Astrocyte (in vitro differentiated cells and primary cell): ENCODE measurements around the gene ADCY2. TPM values are rescaled to one million over a fixed set of nuclear protein-coding genes. Genes with fewer than 3 reads are reported as not detected.

Experiments
- DNase-seq: peaks from one replicate; pipeline ENCODE4 v3.0.0-alpha.2; 2010; ENCODE audit warnings: low read depth
- FAIRE-seq: peaks from 2 replicates; lab custom pipeline; 2011; peaks lifted over from hg19 to GRCh38; lab: Jason Lieb, UNC
- H2AFZ ChIP-seq: 2 replicates; pipeline ENCODE4 v1.6.0; 2012; ENCODE audit warnings: low read depth, low read length, inconsistent platforms
- H3K27ac ChIP-seq: 2 replicates; pipeline ENCODE4 v1.5.1; 2011; ENCODE audit warnings: low read depth, low read length, inconsistent platforms
- H3K27me3 ChIP-seq: 2 replicates; pipeline ENCODE4 v1.6.0; 2011; ENCODE audit warnings: low read length, inconsistent platforms; ENCODE audit not compliant: insufficient read depth
- H3K36me3 ChIP-seq: 2 replicates; pipeline ENCODE4 v1.5.1; 2011; ENCODE audit warnings: low read length, inconsistent platforms; ENCODE audit not compliant: insufficient read depth
- H3K4me1 ChIP-seq: 2 replicates; pipeline ENCODE4 v1.5.1; 2011; ENCODE audit warnings: low read length, inconsistent platforms; ENCODE audit not compliant: insufficient read depth
- H3K4me2 ChIP-seq: 2 replicates; pipeline ENCODE4 v1.6.0; 2012; ENCODE audit warnings: low read length, inconsistent platforms
- H3K4me3 ChIP-seq: 2 replicates; pipeline ENCODE4 v1.5.1; 2011; ENCODE audit warnings: low read depth, mild to moderate bottlenecking, low read length, inconsistent platforms; ENCODE audit not compliant: insufficient read depth
- H3K79me2 ChIP-seq: 2 replicates; pipeline ENCODE4 v1.6.0; 2012; ENCODE audit warnings: mild to moderate bottlenecking, low read length, inconsistent platforms; ENCODE audit not compliant: insufficient read depth
- H3K9ac ChIP-seq: 2 replicates; pipeline ENCODE4 v1.6.0; 2012; ENCODE audit warnings: mild to moderate bottlenecking, low read length, inconsistent platforms
- H3K9me3 ChIP-seq: 2 replicates; pipeline ENCODE4 v1.5.1; 2012; ENCODE audit warnings: low read depth, mild to moderate bottlenecking, low read length, inconsistent platforms; ENCODE audit not compliant: insufficient read depth
- H4K20me1 ChIP-seq: 2 replicates; pipeline ENCODE4 v1.6.0; 2012; ENCODE audit warnings: low read length, inconsistent platforms; ENCODE audit not compliant: insufficient read depth
- H3K27ac Mint-ChIP-seq: one replicate; pipeline ENCODE4 v1.8.0; 2021; ENCODE audit warnings: mild to moderate bottlenecking, mixed read lengths; ENCODE audit not compliant: unreplicated experiment
- H3K27me3 Mint-ChIP-seq: one replicate; pipeline ENCODE4 v1.8.0; 2021; ENCODE audit warnings: low read depth, mixed read lengths; ENCODE audit not compliant: unreplicated experiment
- H3K36me3 Mint-ChIP-seq: one replicate; pipeline ENCODE4 v1.8.0; 2021; ENCODE audit warnings: low read depth, mixed read lengths; ENCODE audit not compliant: unreplicated experiment
- H3K4me1 Mint-ChIP-seq: one replicate; pipeline ENCODE4 v1.8.0; 2021; ENCODE audit warnings: low read depth, mixed read lengths; ENCODE audit not compliant: unreplicated experiment
- H3K4me3 Mint-ChIP-seq: one replicate; pipeline ENCODE4 v1.8.0; 2021; ENCODE audit warnings: mild to moderate bottlenecking, moderate library complexity, mixed read lengths; ENCODE audit not compliant: unreplicated experiment
- H3K9me3 Mint-ChIP-seq: one replicate; pipeline ENCODE4 v1.8.0; 2021; ENCODE audit warnings: mild to moderate bottlenecking, mixed read lengths; ENCODE audit not compliant: unreplicated experiment
- CTCF ChIP-seq: IDR thresholded peaks from 2 replicates; pipeline ENCODE4 v1.5.1; 2011; ENCODE audit warnings: low read depth, mild to moderate bottlenecking, inconsistent platforms, low read length, moderate library complexity; ENCODE audit not compliant: insufficient read depth
- EZH2 ChIP-seq: IDR thresholded peaks from 2 replicates; pipeline ENCODE4 v1.6.1; 2012; ENCODE audit warnings: mild to moderate bottlenecking, low read length, inconsistent platforms; ENCODE audit not compliant: insufficient read depth
- total RNA-seq: library from RNA; stranded (reverse); gene quantifications from 2 replicates; pipeline ENCODE4 v1.2.1, GENCODE V29; 2021

ADCY2 gene
- total RNA-seq, 1 donor from 2014 or later: 5.7 TPM

GRCh38 chr5:7855611-7856010 is 459.7 kb downstream of the ADCY2 start:
- H2AFZ ChIP-seq: no peak overlapping the region
- H4K20me1 ChIP-seq: no peaks in the 10 kb centered on the region
- DNase-seq (no peak), FAIRE-seq (no peak)
- Mint-ChIP-seq H3K9me3 (peaks cover 2% of the 10 kb centered on the region), H3K27ac (no peak overlapping the region), H3K4me1 (peaks cover 8% of the 10 kb centered on the region), H3K4me3 (no peak overlapping the region), H3K27me3 (peaks cover 2% of the 10 kb centered on the region), H3K36me3 (no peaks in the 10 kb centered on the region)
- H3K4me2 ChIP-seq: no peak overlapping the region
- H3K27me3 ChIP-seq: no peaks in the 10 kb centered on the region
- no peaks in the 10 kb centered on the region for H3K9me3 ChIP-seq
- no peaks in the 10 kb centered on the region for H3K79me2 ChIP-seq
- H3K4me3 ChIP-seq: no peak overlapping the region
- no peaks in the 10 kb centered on the region for H3K4me1 ChIP-seq
- TF ChIP-seq CTCF (no peak), EZH2 (no peak)
- H3K36me3 ChIP-seq: peaks cover 15% of the 10 kb centered on the region
- no peak overlapping the region for H3K27ac ChIP-seq
- H3K9ac ChIP-seq: no peak overlapping the region

DNA sequence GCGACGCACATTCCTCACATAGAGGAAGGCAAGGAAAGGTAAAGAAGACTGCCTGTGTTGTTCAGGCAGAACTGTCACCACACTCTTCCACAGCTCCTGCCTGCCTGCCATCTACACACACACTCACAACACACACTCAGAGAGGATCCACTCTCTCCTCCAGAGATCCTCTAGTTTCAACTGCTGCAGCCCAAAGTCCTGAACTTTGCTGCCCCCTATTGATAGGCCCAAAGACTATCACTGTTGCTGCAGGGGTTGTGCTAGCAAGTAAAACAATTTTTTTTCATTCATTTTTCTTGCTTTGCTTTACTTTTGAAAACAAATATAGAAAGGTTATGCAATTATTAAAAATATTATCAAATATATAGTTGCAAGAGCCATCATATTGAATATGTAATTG is 460.9 kb downstream of the ADCY2 start:
- peaks cover 8% of the 10 kb centered on the region for H3K4me1 Mint-ChIP-seq
- FAIRE-seq: no peak
- no peak for DNase-seq

More for the DNA sequence above, 460.9 kb downstream of the ADCY2 start:
- no peak overlapping the region for H3K27ac ChIP-seq
- H2AFZ ChIP-seq: no peak overlapping the region
- no peaks in the 10 kb centered on the region for H4K20me1 ChIP-seq
- no peak for TF ChIP-seq EZH2
- TF ChIP-seq CTCF: peak; percentile 60
- Mint-ChIP-seq H3K27ac (no peak overlapping the region), H3K27me3 (no peaks in the 10 kb centered on the region), H3K9me3 (peaks cover 2% of the 10 kb centered on the region), H3K4me3 (no peak overlapping the region), H3K36me3 (peaks cover 3% of the 10 kb centered on the region)
- H3K79me2 ChIP-seq: no peaks in the 10 kb centered on the region
- H3K9me3 ChIP-seq: no peaks in the 10 kb centered on the region
- H3K36me3 ChIP-seq: peaks cover 23% of the 10 kb centered on the region
- H3K27me3 ChIP-seq: no peaks in the 10 kb centered on the region
- no peak overlapping the region for H3K4me3 ChIP-seq
- no peak overlapping the region for H3K4me2 ChIP-seq
- no peaks in the 10 kb centered on the region for H3K4me1 ChIP-seq
- no peak overlapping the region for H3K9ac ChIP-seq
